Lung (tissue), 12 donors: ENCODE measurements around the gene INMT. TPM values are rescaled to one million over a fixed set of nuclear protein-coding genes. Genes with fewer than 3 reads are reported as not detected.

Source experiments
- ATAC-seq: fragments of 200-7000 bp; cut with Tn5 transposase; one replicate; pipeline ENCODE4 v1.9.1; 2020; ENCODE audit warnings: moderate number of reproducible peaks; ENCODE audit not compliant: insufficient read depth, low FRiP score
- DNase-seq, 3 donors: peaks; one replicate each; pipeline ENCODE4 v3.0.0-alpha.2; 2013 to 2017
- H3K27ac ChIP-seq, 2 donors: one replicate each; pipeline ENCODE4 v1.5.1; 2013; ENCODE audit warnings: mild to moderate bottlenecking in 2 of 2, moderate library complexity in 2 of 2, control low read depth in 1 of 2, inconsistent platforms in 1 of 2, low read depth in 1 of 2, low read length in 1 of 2
- H3K27me3 ChIP-seq, 3 donors: one replicate each; pipeline ENCODE4 v1.5.1; 2013; ENCODE audit warnings: low read length in 2 of 3; ENCODE audit not compliant: control insufficient read depth in 3 of 3, insufficient read depth in 3 of 3
- H3K36me3 ChIP-seq, 4 donors: one replicate each; pipeline ENCODE4 v1.5.1; 2013; ENCODE audit warnings: low read length in 4 of 4, mild to moderate bottlenecking in 1 of 4, moderate library complexity in 1 of 4; ENCODE audit not compliant: control insufficient read depth in 4 of 4, insufficient read depth in 4 of 4
- H3K4me1 ChIP-seq, 5 donors: one replicate each; pipeline ENCODE4 v1.5.1; 2013; ENCODE audit warnings: low read length in 5 of 5, mild to moderate bottlenecking in 2 of 5, moderate library complexity in 1 of 5; ENCODE audit not compliant: control insufficient read depth in 5 of 5, insufficient read depth in 5 of 5
- H3K4me3 ChIP-seq: one replicate; pipeline ENCODE4 v1.5.1; 2013; ENCODE audit warnings: mild to moderate bottlenecking, control low read depth, moderate library complexity
- H3K9ac ChIP-seq, 2 donors: one replicate each; pipeline ENCODE4 v1.5.1; 2013; ENCODE audit warnings: low read length in 2 of 2, control low read depth in 1 of 2; ENCODE audit not compliant: insufficient read depth in 1 of 2
- H3K9me3 ChIP-seq, 4 donors: one replicate each; pipeline ENCODE4 v1.5.1; 2013; ENCODE audit warnings: low read length in 3 of 4, mild to moderate bottlenecking in 1 of 4, moderate library complexity in 1 of 4; ENCODE audit not compliant: control insufficient read depth in 4 of 4, insufficient read depth in 3 of 4
- CTCF ChIP-seq: IDR thresholded peaks from 2 replicates; pipeline ENCODE4 v1.5.1; 2012; ENCODE audit warnings: mild to moderate bottlenecking; ENCODE audit errors: control extremely low read depth, extremely low read depth
- WGBS, 2 donors: extraction: QIAGEN DNeasy Blood & Tissue Kit; methylation state at CpG; one replicate each; pipeline ENCODE4 v1.1.7; 2013; 5-methylcytosine and 5-hydroxymethylcytosine counted together
- polyA plus RNA-seq, 2 donors: library from polyadenylated mRNA; stranded (reverse); fragments of 200-250 nt; gene quantifications; one replicate each; pipeline ENCODE4 v1.2.1, GENCODE V29; 2013
- total RNA-seq, 2 donors: library from RNA; depleted of rRNA in 1 of 2; stranded (reverse); fragments of >200 nt in 1 of 2; gene quantifications; one replicate each; pipeline ENCODE4 v1.2.1, GENCODE V29; 2014 to 2021
- donor health status: control.
- donor health status: control.
- donor health status: Bipolar disorder and iron deficiency.
- donor health status: healthy.
- donor health status: DM: yes; HTN: yes; CAD: no.

INMT gene
- total and polyA plus RNA-seq, 4 donors, result 88.7 to 200 (median 127) TPM

GRCh38 chr7:30709549-30709948, 42.4 kb upstream of the INMT start:
- TF ChIP-seq CTCF, result no peak
- H3K27me3 ChIP-seq, result no peaks in the 10 kb centered on the region
- 74 to 77% methylated on average over 6 of the region's 6 CpGs for WGBS, 2 donors
- no peak for ATAC-seq
- no peaks in the 10 kb centered on the region for H3K9me3 ChIP-seq
- no peaks in the 10 kb centered on the region for H3K36me3 ChIP-seq
- no peak overlapping the region for H3K4me3 ChIP-seq
- peak in 2 of 3 donors; percentile 28 to 36 for DNase-seq
- H3K9ac ChIP-seq, result no peak overlapping the region
- peaks cover 0 to 3% (median 0%) of the 10 kb centered on the region in 5 donors for H3K4me1 ChIP-seq
- no peak overlapping the region for H3K27ac ChIP-seq

- no peak overlapping the region for H3K4me3 ChIP-seq
- ATAC-seq, result no peak
- no peak for TF ChIP-seq CTCF
- no peak for DNase-seq
- no peak overlapping the region for H3K9ac ChIP-seq
- H3K4me1 ChIP-seq, result peaks cover 0 to 3% (median 0%) of the 10 kb centered on the region in 5 donors
- H3K27me3 ChIP-seq, result no peaks in the 10 kb centered on the region
- H3K9me3 ChIP-seq, result no peaks in the 10 kb centered on the region
- no peaks in the 10 kb centered on the region for H3K36me3 ChIP-seq
- H3K27ac ChIP-seq, result no peak overlapping the region
- 93 to 99% methylated on average over 4 of the region's 4 CpGs for WGBS, 2 donors
Observed at GRCh38 chr7:30710669-30711068, 41.3 kb upstream of the INMT start.

GRCh38 chr7:30713392-30713791, 38.5 kb upstream of the INMT start:
- H3K27me3 ChIP-seq, result no peaks in the 10 kb centered on the region
- no peak overlapping the region for H3K27ac ChIP-seq
- peaks cover 0 to 4% (median 2%) of the 10 kb centered on the region in 4 donors for H3K9me3 ChIP-seq
- H3K9ac ChIP-seq, result no peak overlapping the region
- no peaks in the 10 kb centered on the region for H3K36me3 ChIP-seq
- DNase-seq, result no peak
- no peaks in the 10 kb centered on the region for H3K4me1 ChIP-seq
- no peak for TF ChIP-seq CTCF
- 72 to 89% methylated on average over 6 of the region's 6 CpGs for WGBS, 2 donors
- no peak overlapping the region for H3K4me3 ChIP-seq
- no peak for ATAC-seq

GRCh38 chr7:30714129-30714528, 37.8 kb upstream of the INMT start:
- no peak overlapping the region for H3K27ac ChIP-seq
- no peak for ATAC-seq
- no peak for TF ChIP-seq CTCF
- no peak for DNase-seq
- 93 to 100% methylated on average over 1 of the region's 1 CpG for WGBS, 2 donors
- no peak overlapping the region for H3K9ac ChIP-seq
- H3K9me3 ChIP-seq, result peaks cover 0 to 5% (median 2%) of the 10 kb centered on the region in 4 donors
- H3K4me1 ChIP-seq, result no peaks in the 10 kb centered on the region
- no peak overlapping the region for H3K4me3 ChIP-seq
- H3K36me3 ChIP-seq, result no peaks in the 10 kb centered on the region
- H3K27me3 ChIP-seq, result no peaks in the 10 kb centered on the region
